Gastroesophageal sphincter (tissue), 3 donors: Measurements from ENCODE around the gene NAPSA.

ENCODE experiments used
- EP300 ChIP-seq: sonication (generic); formaldehyde crosslinking; IDR thresholded peaks from one replicate; pipeline ENCODE4 v1.6.1; 2017; ENCODE audit warnings: antibody characterized with exemption, mild to moderate bottlenecking
- POLR2AphosphoS5 ChIP-seq: sonication (generic); formaldehyde crosslinking; IDR thresholded peaks from one replicate; pipeline ENCODE4 v1.6.1; 2017; ENCODE audit warnings: antibody characterized with exemption
- TF ChIP-seq, protein P1 (sequence below), 4 experiments: fragments of 200-600 bp in 2 of 4; fragments of 450-650 bp in 2 of 4; sonication (generic) in 1 of 4; IDR thresholded peaks; one replicate each; pipeline ENCODE4 v1.5.1; 2017 to 2019; ENCODE audit warnings: antibody characterized with exemption in 4 of 4, mild to moderate bottlenecking in 2 of 4, moderate library complexity in 2 of 4

DNA sequence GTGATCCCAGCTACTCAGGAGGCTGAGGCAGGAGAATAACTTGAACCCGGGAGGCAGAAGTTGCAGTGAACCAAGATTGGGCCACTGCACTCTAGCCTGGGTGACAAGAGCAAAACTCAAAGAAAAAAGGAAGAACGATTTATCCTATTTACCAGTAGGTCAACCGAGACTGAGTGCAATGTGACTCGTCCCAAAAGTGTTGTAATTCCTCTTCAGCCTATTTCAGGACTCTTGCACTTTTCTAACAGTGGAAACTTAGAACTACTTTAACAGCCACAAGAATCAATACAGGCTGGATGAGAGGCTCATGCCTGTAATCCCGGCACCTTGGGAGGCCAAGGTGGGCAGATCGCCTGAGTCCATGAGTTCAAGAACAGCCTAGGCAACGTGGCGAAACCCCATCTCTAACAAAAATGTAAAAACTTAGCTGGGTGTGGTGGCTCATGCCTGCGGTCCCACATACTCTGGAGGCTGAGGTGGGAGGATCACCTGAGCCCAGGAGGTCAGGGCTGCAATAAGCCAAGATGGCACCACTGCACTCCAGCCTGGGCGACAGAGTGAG lies 6.6 kb upstream of the NAPSA start:
- TF ChIP-seq, protein P1, sequence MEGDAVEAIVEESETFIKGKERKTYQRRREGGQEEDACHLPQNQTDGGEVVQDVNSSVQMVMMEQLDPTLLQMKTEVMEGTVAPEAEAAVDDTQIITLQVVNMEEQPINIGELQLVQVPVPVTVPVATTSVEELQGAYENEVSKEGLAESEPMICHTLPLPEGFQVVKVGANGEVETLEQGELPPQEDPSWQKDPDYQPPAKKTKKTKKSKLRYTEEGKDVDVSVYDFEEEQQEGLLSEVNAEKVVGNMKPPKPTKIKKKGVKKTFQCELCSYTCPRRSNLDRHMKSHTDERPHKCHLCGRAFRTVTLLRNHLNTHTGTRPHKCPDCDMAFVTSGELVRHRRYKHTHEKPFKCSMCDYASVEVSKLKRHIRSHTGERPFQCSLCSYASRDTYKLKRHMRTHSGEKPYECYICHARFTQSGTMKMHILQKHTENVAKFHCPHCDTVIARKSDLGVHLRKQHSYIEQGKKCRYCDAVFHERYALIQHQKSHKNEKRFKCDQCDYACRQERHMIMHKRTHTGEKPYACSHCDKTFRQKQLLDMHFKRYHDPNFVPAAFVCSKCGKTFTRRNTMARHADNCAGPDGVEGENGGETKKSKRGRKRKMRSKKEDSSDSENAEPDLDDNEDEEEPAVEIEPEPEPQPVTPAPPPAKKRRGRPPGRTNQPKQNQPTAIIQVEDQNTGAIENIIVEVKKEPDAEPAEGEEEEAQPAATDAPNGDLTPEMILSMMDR (IDR thresholded peaks at IDR 0.05): no peak
- no peak for TF ChIP-seq EP300
- no peak for TF ChIP-seq POLR2AphosphoS5
